KMS-11 (cell line): ENCODE data around the gene PHACTR1.

Experiments
- H2AFZ ChIP-seq: fragments of 200-600 bp; sonication (generic); 2 replicates; pipeline ENCODE4 v1.6.1; 2016; ENCODE audit warnings: antibody characterized with exemption, mixed run types, low read depth
- H3K27ac ChIP-seq: fragments of 200-600 bp; sonication (generic); 2 replicates; pipeline ENCODE4 v1.6.1; 2016; ENCODE audit warnings: mild to moderate bottlenecking, mixed run types
- H3K27me3 ChIP-seq: fragments of 200-600 bp; sonication (generic); 2 replicates; pipeline ENCODE4 v1.6.1; 2017; ENCODE audit warnings: mild to moderate bottlenecking, low read depth, mixed run types, moderate library complexity; ENCODE audit not compliant: insufficient read depth
- H3K36me3 ChIP-seq: fragments of 200-600 bp; sonication (generic); 2 replicates; pipeline ENCODE4 v1.6.1; 2017; ENCODE audit warnings: mild to moderate bottlenecking, mixed run types; ENCODE audit not compliant: insufficient read depth
- H3K4me1 ChIP-seq: fragments of 200-600 bp; sonication (generic); 2 replicates; pipeline ENCODE4 v1.6.1; 2016; ENCODE audit warnings: mild to moderate bottlenecking, low read depth, mixed run types; ENCODE audit not compliant: poor library complexity, severe bottlenecking
- H3K4me2 ChIP-seq: fragments of 200-600 bp; sonication (generic); 2 replicates; pipeline ENCODE4 v1.7.0; 2016; ENCODE audit warnings: mild to moderate bottlenecking, mixed run types
- H3K4me3 ChIP-seq: fragments of 200-600 bp; sonication (generic); IDR thresholded peaks from 2 replicates; pipeline ENCODE4 v1.6.1; 2017; ENCODE audit warnings: low read depth, low read length, mixed read lengths; ENCODE audit not compliant: insufficient read depth
- H3K79me2 ChIP-seq: fragments of 200-600 bp; sonication (generic); 2 replicates; pipeline ENCODE4 v1.6.1; 2016; ENCODE audit warnings: low read depth, mixed run types; ENCODE audit not compliant: insufficient read depth
- H3K9ac ChIP-seq: fragments of 200-600 bp; sonication (generic); 2 replicates; pipeline ENCODE4 v1.6.1; 2016; ENCODE audit warnings: mild to moderate bottlenecking, mixed run types
- H4K20me1 ChIP-seq: fragments of 200-600 bp; sonication (generic); 2 replicates; pipeline ENCODE4 v1.6.1; 2016; ENCODE audit warnings: mild to moderate bottlenecking, mixed run types; ENCODE audit not compliant: insufficient read depth
- CTCF ChIP-seq: fragments of 200-600 bp; sonication (generic); conservative IDR thresholded peaks from 2 replicates; pipeline ENCODE4 v1.6.1; 2017; ENCODE audit warnings: low read depth, mild to moderate bottlenecking, antibody characterized with exemption, low read length, moderate library complexity, mixed read lengths

PHACTR1 gene

GRCh38 chr6:13076575-13076974 lies 360.0 kb downstream of the PHACTR1 start:
- no peak overlapping the region for H3K4me2 ChIP-seq
- H2AFZ ChIP-seq, result no peak overlapping the region
- no peak overlapping the region for H3K9ac ChIP-seq
- no peaks in the 10 kb centered on the region for H3K4me1 ChIP-seq
- H3K4me3 ChIP-seq, result no peak overlapping the region
- no peak overlapping the region for H3K27ac ChIP-seq
- no peaks in the 10 kb centered on the region for H3K79me2 ChIP-seq
- no peak for TF ChIP-seq CTCF
- no peaks in the 10 kb centered on the region for H4K20me1 ChIP-seq
- H3K36me3 ChIP-seq, result no peaks in the 10 kb centered on the region
- H3K27me3 ChIP-seq, result no peaks in the 10 kb centered on the region

GRCh38 chr6:13077117-13077516 lies 360.6 kb downstream of the PHACTR1 start:
- H3K4me1 ChIP-seq, result no peaks in the 10 kb centered on the region
- H3K9ac ChIP-seq, result no peak overlapping the region
- H3K79me2 ChIP-seq, result no peaks in the 10 kb centered on the region
- no peaks in the 10 kb centered on the region for H4K20me1 ChIP-seq
- H3K27me3 ChIP-seq, result no peaks in the 10 kb centered on the region
- TF ChIP-seq CTCF, result no peak
- no peak overlapping the region for H3K4me3 ChIP-seq
- no peak overlapping the region for H2AFZ ChIP-seq
- no peaks in the 10 kb centered on the region for H3K36me3 ChIP-seq
- no peak overlapping the region for H3K4me2 ChIP-seq
- no peak overlapping the region for H3K27ac ChIP-seq

GRCh38 chr6:13079096-13079723 lies 362.6 kb downstream of the PHACTR1 start:
- no peaks in the 10 kb centered on the region for H3K79me2 ChIP-seq
- no peaks in the 10 kb centered on the region for H3K4me1 ChIP-seq
- H3K36me3 ChIP-seq, result no peaks in the 10 kb centered on the region
- H3K9ac ChIP-seq, result no peak overlapping the region
- no peak overlapping the region for H3K4me3 ChIP-seq
- no peak for TF ChIP-seq CTCF
- no peak overlapping the region for H3K27ac ChIP-seq
- H3K4me2 ChIP-seq, result no peak overlapping the region
- H4K20me1 ChIP-seq, result no peaks in the 10 kb centered on the region
- H3K27me3 ChIP-seq, result no peaks in the 10 kb centered on the region
- no peak overlapping the region for H2AFZ ChIP-seq

GRCh38 chr6:13080462-13081188 lies 364.1 kb downstream of the PHACTR1 start:
- Histone ChIP-seq H3K4me3 (no peak overlapping the region), H3K9ac (no peak overlapping the region), H3K27me3 (no peaks in the 10 kb centered on the region; the same call in 1 of the 2 replicates), H3K36me3 (no peaks in the 10 kb centered on the region), H3K27ac (no peak overlapping the region), H3K4me2 (no peak overlapping the region), H2AFZ (no peak overlapping the region), H3K79me2 (no peaks in the 10 kb centered on the region), H4K20me1 (no peaks in the 10 kb centered on the region), H3K4me1 (no peaks in the 10 kb centered on the region)
- TF ChIP-seq CTCF, result no peak
